K562 treated with DMSO at 1 percent for 4 hours (cell line): ENCODE results near the gene TM6SF1. TPM values are rescaled to one million over a fixed set of nuclear protein-coding genes. Genes with fewer than 3 reads are reported as not detected.

Source experiments
- total RNA-seq: library from RNA; unstranded; fragments of 300-600 nt; gene quantifications from 2 replicates; pipeline ENCODE4 v1.2.3, GENCODE V29; 2022; ENCODE audit not compliant: insufficient read depth

TM6SF1 gene
- 16.0 and 16.9 TPM in 2 replicates for total RNA-seq

DNA sequence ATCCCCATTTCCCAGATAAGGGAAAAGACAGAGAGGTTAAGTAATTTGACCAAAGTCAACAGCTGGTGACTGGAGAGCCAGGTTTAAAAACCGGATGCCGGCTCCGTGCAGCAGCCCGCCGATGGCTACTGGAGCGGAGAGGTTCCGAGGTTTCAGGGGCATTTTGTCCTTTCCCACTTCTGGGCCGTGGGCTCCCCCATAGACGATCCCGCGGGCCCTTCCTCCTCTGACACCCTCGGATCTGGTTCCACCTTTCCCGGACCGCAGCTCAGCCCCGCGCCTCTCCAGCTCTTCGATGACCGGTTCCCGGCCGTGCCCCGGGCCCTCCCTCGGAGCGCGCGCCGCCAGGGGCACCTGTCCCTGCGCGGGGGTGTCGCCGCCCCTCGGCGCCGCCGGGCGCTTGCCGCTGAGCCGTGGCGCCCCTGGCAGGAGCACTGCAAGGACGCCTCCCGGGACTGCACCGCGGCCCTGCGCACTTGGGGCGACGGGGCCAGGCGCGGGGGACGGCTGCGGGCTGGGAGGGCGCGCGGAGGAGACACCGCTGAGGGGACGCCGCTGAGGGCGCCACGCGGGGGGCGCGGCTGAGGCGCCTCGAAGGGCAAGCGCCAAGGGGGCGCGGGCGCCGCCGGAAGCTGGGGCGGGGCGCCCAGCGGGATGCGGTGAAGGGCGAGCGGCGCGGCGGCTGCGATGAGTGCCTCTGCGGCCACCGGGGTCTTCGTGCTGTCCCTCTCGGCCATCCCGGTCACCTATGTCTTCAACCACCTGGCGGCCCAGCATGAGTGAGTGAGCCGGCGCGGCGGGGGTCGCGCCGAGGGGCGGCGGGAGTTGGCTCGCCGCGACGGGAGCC, at the start of gene TM6SF1:
TM6SF1 (plus strand) TSS at position 652 of the 847 bp plus-strand sequence; CDS start at position 688, 36 bp downstream.

DNA sequence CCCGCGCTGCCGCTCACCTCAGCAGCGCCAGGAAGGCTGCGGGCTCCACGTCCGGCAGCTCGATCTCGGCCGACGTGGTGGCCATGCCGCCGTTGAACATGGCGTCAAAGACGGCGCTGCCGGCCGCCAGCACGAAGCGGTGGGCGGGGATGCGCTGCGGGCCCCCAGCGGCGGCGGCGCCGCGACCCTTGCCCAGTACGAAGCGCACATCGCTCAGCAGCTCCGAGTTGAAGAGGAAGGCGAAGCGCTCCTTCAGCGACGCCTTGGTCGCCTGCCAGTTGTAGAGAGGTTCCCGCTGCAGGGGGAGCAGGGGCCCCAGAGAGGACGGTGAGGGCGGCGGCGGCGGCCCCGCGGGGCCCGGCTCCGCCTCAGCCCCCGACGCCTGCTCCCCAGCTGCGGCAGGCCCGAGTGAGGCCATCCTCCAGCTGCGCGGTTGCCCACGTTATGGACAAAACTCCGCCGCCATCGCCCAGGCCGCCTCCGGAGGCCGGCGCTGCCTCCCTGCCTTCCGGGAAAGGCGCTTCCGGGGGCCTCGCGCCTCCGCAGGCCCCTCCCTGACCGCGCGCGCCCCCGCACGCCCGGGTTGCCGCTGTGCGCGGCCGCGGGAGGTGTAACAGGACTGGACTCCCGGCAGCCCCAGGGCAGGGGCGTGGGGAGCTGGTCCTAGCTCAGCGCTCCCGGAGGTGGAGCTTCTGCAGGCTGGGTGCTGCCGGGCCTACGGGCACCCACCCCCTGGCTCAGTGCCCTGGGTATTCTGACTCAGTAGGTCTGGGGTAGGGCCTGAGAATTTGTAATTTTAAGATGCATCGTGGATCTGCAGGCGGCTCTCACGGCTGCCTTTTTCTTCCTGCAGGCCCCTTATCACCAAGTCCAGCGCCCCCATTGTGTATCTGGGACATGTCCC, 40.5 kb upstream of the TM6SF1 start, which contains the start of gene BTBD1:
BTBD1 (minus strand) TSS at position 519 of the 904 bp plus-strand sequence; CDS start at position 418, 101 bp downstream.

Other genes with a start within 250 kb of the TM6SF1 start
- 2.5 TPM in 1 of 2 replicates, not detected in the other for gene HOMER2, start 154.9 kb upstream of the TM6SF1 start, total RNA-seq
- gene RAMAC, start 121.4 kb upstream of the TM6SF1 start, total RNA-seq: 29.5 and 31.7 TPM in 2 replicates
- 7.0 and 34.4 TPM in 2 replicates for gene C15orf40, start 96.0 kb upstream of the TM6SF1 start, total RNA-seq
- 50.5 and 55.1 TPM in 2 replicates for gene BTBD1, start 40.4 kb upstream of the TM6SF1 start, total RNA-seq
- 9.6 and 15.9 TPM in 2 replicates for gene HDGFL3, start 100.2 kb downstream of the TM6SF1 start, total RNA-seq
- not detected in 2 replicates for gene BNC1, start 177.0 kb downstream of the TM6SF1 start, total RNA-seq